ENCODE measurements around the gene CASP10. TPM values are rescaled to one million over a fixed set of nuclear protein-coding genes. Genes with fewer than 3 reads are reported as not detected.

The CASP10 gene
- total and polyA plus RNA-seq, 2 of the 4 experiments (the other 2 are of a cell fraction) = 0.12 to 0.90 TPM

DNA sequence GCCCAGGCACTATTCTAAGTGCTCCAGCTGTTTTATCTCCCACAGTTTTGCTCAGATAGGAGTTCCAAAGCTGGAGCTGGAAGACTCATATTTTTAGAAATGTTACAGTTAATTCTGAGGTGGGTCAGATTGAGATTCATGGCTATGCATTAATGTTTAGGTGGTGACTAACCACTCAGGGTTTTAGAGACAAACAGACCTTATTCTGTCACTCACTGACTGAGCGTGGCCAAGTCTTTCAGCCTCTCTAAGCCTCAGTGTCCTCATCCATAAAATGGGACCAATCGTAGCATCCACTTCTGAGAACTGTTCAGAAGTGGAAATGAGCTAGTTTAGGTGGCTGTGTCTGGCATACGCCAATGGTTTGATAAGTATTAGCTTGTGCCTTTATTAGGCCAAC, 73.1 kb downstream of the CASP10 start:
- H2BK5ac ChIP-seq (ENCODE audit: low read depth, low read length, poor library complexity, severe bottlenecking) = no peak overlapping the region
- peak overlapping the region in 1 of 2 experiments; percentile 19; a peak in 1 of 4 replicates for H4K8ac ChIP-seq (ENCODE audit: low read depth in 2 of 2, low read length in 2 of 2)
- H3K14ac ChIP-seq (replicated peaks; ENCODE audit: low read depth, low read length) = no peak overlapping the region
- H4K20me1 ChIP-seq (ENCODE audit: insufficient read depth, low read length) = no peaks in the 10 kb centered on the region
- ATAC-seq (ENCODE audit: low read depth) = no peak
- peaks cover 9% of the 10 kb centered on the region; the same call in 1 of the 2 replicates for H3K4me1 ChIP-seq (ENCODE audit: control insufficient read depth, insufficient read depth, low read length)
- POLR2A ChIA-PET (ENCODE audit: unreplicated experiment) = no interaction called here
- H3K27me3 ChIP-seq (ENCODE audit: control insufficient read depth, insufficient read depth, low read length) = no peaks in the 10 kb centered on the region
- H3K9ac ChIP-seq (ENCODE audit: low read depth, low read length) = no peak overlapping the region
- TF ChIP-seq RAD21 (IDR thresholded peaks at IDR 0.05; ENCODE audit: low read length) (no peak), MAFK (IDR thresholded peaks at IDR 0.05; ENCODE audit: low read depth, low read length) (no peak), CHD1 (IDR thresholded peaks at IDR 0.05; ENCODE audit: low read depth, low read length) (no peak), FOS (IDR thresholded peaks at IDR 0.05; ENCODE audit: low read depth, low read length) (no peak), USF2 (IDR thresholded peaks at IDR 0.05; ENCODE audit: low read depth, low read length) (no peak), ELK1 (IDR thresholded peaks at IDR 0.05; ENCODE audit: borderline replicate concordance, low read depth, low read length) (no peak), SMC3 (IDR thresholded peaks at IDR 0.05; ENCODE audit: low read depth, low read length) (no peak), RCOR1 (IDR thresholded peaks at IDR 0.05; ENCODE audit: insufficient replicate concordance, low read length) (peak; percentile 87)
- no peak overlapping the region for H2AK9ac ChIP-seq (replicated peaks; ENCODE audit: low read depth, low read length, poor library complexity)
- H3K79me1 ChIP-seq (ENCODE audit: low read depth in 1 of 2, low read length in 2 of 2) = peaks cover 15 to 30% of the 10 kb centered on the region in 2 experiments; a peak in 3 of 4 replicates
- H2AK5ac ChIP-seq (ENCODE audit: low read depth, low read length) = no peak overlapping the region
- no CpG with 5 or more reads among the region's 3 CpGs for WGBS, 2 experiments (ENCODE audit: extremely low coverage in 2 of 2, insufficient read length in 1 of 2)
- no peak overlapping the region for H4K91ac ChIP-seq (ENCODE audit: insufficient read depth, low read depth, low read length)
- no peak overlapping the region for H2BK15ac ChIP-seq (ENCODE audit: low read depth, low read length)
- intact Hi-C loops (cut with micrococcal nuclease) = loop anchor here (5.0 kb wide), 1 partner anchor 96 kb away; no protein-coding TSS in a partner anchor
- in situ Hi-C loops (cut with MboI; ENCODE audit: low sequenced_read_pairs) = no loop called here
- no peak overlapping the region for H4K5ac ChIP-seq (ENCODE audit: low read depth, low read length)
- no peak overlapping the region for H3K4me2 ChIP-seq (ENCODE audit: low read depth, low read length)
- no TSS peak for BruUV-seq (replicated peaks)
- no peak overlapping the region for H3K4ac ChIP-seq (ENCODE audit: low read depth, low read length)
- H3K9me1 ChIP-seq (ENCODE audit: insufficient read depth, low read length) = peaks cover 13% of the 10 kb centered on the region
- no peak overlapping the region for H3K56ac ChIP-seq (ENCODE audit: extremely low read depth, insufficient read depth, low read length)
- H3K23ac ChIP-seq (ENCODE audit: low read depth, low read length) = no peak overlapping the region
- no peaks in the 10 kb centered on the region for H3K36me3 ChIP-seq (ENCODE audit: control insufficient read depth, insufficient read depth, low read length)
- dilution Hi-C loops (cut with HindIII; ENCODE audit: low sequenced_read_pairs, unreplicated experiment) = no loop called here
- H2BK20ac ChIP-seq (ENCODE audit: low read depth, low read length) = no peak overlapping the region
- no peak overlapping the region for H2AFZ ChIP-seq (replicated peaks; ENCODE audit: low read length, poor library complexity)
- H3K18ac ChIP-seq (ENCODE audit: low read depth, low read length) = no peak overlapping the region
- no peak overlapping the region for H3K4me3 ChIP-seq (ENCODE audit: insufficient read depth, low read depth, low read length)
- CTCF ChIA-PET = interaction anchor here (0.5 to 1.3 kb wide), 2 partner anchors 11 to 17 kb away, joined by 3 to 4 read pairs; no protein-coding TSS in a partner anchor
- no peak overlapping the region for H3K27ac ChIP-seq (ENCODE audit: insufficient read depth, low read length)
- peak; percentile 60 for DNase-seq
- no peak overlapping the region for H2BK120ac ChIP-seq (ENCODE audit: low read depth, low read length)
- no peaks in the 10 kb centered on the region for H3K9me3 ChIP-seq (ENCODE audit: control insufficient read depth, insufficient read depth, low read length)

Measured in IMR-90 (cell line).